Spleen (tissue), 7 donors: ENCODE data around the gene CMSS1.

Experiments
- CTCF ChIP-seq, 11 experiments: fragments of 200-600 bp in 7 of 11; fragments of 450-650 bp in 4 of 11; sonication (generic) in 4 of 11; IDR thresholded peaks in 8 of 11; conservative IDR thresholded peaks in 3 of 11; 1 replicate in 7 of 11; 2 replicates in 4 of 11; pipeline versions ENCODE4 v1.4.0 to v1.8.0; 2016 to 2021; ENCODE audit warnings: antibody characterized with exemption in 11 of 11, inconsistent platforms in 4 of 11, mild to moderate bottlenecking in 1 of 11
- POLR2A ChIP-seq, 3 donors: fragments of 450-650 bp; IDR thresholded peaks; one replicate each; pipeline ENCODE4 v1.5.1; 2017; ENCODE audit warnings: antibody characterized with exemption in 3 of 3, mild to moderate bottlenecking in 1 of 3
- POLR2AphosphoS5 ChIP-seq, 3 donors: sonication (generic); formaldehyde crosslinking; IDR thresholded peaks; one replicate each; pipeline ENCODE4 v1.5.1; 2017; ENCODE audit warnings: antibody characterized with exemption in 3 of 3
- donor health status: DM: no; HTN: no; CAD: no; lungs with moderate emphysema.
- donor health status: DM: no; HTN: no; CAD: no.
- donor health status: DM: no; HTN: no; CAD: no.

GRCh38 chr3:100033903-100034471 lies 216.3 kb downstream of the CMSS1 start:
- TF ChIP-seq CTCF (IDR thresholded peaks at IDR 0.05 in 8 of 11, conservative IDR thresholded peaks at IDR 0.05 in 3 of 11) (no peak), POLR2A (IDR thresholded peaks at IDR 0.05) (no peak), POLR2AphosphoS5 (IDR thresholded peaks at IDR 0.05) (no peak)
